Tongue (tissue), 2 donors: ENCODE measurements around the gene GPBAR1. TPM values are rescaled to one million over a fixed set of nuclear protein-coding genes. Genes with fewer than 3 reads are reported as not detected.
"Not testable (repeated sequence)": the region's sequence is repeated elsewhere in the genome, so short reads cannot be mapped to it uniquely, and the experiment has no call there.

Source experiments
- DNase-seq: peaks from one replicate; pipeline ENCODE4 v3.0.0-alpha.2; 2015
- total RNA-seq: library from RNA; depleted of rRNA; stranded (reverse); fragments of >200 nt; gene quantifications from one replicate; pipeline ENCODE4 v1.2.3, GENCODE V29; 2014

Gene GPBAR1
- total RNA-seq, 1 donor from 2014 or later = 0.92 TPM

- DNase-seq = peak; percentile 100
Measured at GRCh38 chr2:218269900-218270720, 9.3 kb downstream of the GPBAR1 start, which contains the start of the genes AAMP and PNKD. TSS of gene AAMP (minus strand) at chr2:218270137. CDS start at chr2:218270086, 51 bp downstream. TSS of gene PNKD (plus strand) at chr2:218270519. CDS start at chr2:218270536, 17 bp downstream.

DNA sequence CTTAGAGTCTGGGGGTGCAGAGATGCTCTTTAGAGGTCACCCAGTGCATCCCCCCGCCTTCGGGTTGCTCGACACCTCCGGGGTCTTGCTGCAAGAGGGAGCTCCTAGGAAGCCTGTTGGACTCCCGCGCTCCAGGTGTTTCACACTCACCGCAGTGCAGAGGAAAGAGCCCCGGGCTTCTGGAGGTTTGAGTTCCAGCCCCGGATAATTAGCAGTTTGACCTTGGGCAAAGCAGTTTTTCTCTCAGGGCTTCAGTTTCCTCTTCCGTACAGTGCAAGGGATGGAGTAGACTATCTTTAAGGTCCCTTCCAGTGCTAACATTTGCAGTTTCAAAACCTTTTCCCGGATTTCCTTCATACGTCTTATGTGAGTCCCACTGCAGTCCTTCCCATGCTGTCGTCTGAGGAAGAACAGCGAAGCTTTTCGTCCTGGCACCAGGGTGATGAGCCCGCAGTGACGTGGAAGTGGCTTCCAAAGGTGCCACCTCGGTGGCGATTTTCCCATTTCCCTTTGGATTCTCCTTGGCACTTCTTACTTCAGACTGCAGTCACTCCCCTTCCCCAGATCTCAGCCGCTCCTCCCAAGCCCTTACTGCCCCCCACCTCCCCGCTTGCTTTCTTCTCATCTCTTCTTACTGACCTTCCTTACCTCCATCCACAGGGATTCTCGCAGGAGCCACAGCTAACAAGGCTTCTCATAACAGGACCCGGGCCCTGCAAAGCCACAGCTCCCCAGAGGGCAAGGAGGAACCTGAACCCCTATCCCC, 10.1 kb downstream of the GPBAR1 start:
- DNase-seq = no peak

GRCh38 chr2:218271487-218271797, 10.6 kb downstream of the GPBAR1 start:
- DNase-seq = no peak

- DNase-seq = no peak
Measured at GRCh38 chr2:218271865-218272530, 11.2 kb downstream of the GPBAR1 start.

- peak; percentile 91 for DNase-seq
Measured at GRCh38 chr2:218272531-218273212, 11.9 kb downstream of the GPBAR1 start.

DNA sequence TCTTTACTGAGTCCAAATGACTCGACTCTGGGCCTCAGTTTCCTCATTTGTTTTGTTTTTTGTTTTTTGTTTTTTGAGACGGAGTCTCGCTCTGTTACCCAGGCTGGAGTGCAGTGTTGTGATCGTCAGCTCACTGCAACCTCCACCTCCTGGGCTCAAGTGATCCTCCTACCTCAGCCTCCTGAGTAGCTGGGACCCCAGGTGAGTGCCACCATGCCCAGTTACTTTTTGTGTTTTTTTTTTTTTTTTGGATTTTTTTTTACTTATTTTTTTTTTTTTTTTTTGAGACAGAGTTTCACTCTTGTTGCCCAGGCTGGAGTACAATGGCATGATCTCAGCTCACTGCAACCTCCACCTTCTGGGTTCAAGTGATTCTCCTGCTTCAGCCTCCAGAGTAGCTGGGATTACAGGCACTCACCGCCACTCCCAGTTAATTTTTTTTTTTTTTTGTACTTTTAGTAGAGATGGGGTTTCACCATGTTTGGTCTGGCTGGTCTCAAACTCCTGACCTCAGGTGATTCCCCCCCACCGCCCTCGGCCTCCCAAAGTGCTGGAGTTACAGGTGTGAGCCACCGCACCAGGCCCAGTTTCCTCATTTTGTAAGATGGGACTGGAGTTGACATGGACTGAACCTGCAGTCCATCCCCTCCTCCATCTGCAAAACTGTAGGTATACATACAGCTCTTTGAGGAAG, 12.5 kb downstream of the GPBAR1 start:
- not testable (repeated sequence) for DNase-seq

GRCh38 chr2:218273908-218274249, 13.1 kb downstream of the GPBAR1 start:
- DNase-seq = no peak

GRCh38 chr2:218274586-218274985, 13.8 kb downstream of the GPBAR1 start:
- no peak for DNase-seq

- DNase-seq = no peak
Measured at GRCh38 chr2:218275371-218276072, 14.7 kb downstream of the GPBAR1 start.

DNA sequence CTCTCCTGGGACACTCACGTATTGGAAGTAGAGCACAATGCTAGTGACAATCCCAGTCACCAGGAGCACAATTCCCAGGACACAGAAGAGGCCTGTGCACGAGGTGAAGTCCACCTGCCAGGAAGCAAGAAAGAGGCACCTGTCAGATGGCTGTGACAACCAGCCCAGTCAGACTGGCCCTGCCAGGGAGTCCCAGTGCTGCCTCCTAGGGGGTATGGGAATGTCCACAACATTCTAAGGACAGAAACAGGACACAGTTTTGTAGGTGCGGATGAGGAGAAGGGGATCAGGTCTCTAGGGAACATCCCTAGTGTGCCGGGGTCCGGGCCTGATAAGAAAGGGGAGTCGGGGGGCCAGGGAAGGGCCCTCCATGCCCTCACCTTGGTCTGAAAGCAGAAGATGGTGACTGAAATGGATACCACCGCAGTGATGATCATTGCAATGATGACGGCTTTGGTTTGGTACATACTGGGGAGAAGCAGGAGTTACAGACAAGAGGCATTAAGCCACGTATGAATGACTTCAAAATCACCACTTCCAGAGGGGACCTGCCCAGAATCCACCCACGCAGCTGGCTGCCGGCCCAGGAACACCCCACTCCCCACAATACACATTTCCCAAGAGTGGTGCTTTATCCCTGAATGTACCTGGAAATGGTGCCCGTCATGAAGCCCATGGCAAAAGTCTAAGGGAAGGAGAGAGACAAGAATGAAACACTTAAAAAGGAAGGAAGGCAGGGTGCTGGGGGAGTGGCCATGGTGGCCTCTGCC, 16.4 kb downstream of the GPBAR1 start:
- no peak for DNase-seq

GRCh38 chr2:218277921-218278320, 17.1 kb downstream of the GPBAR1 start:
- DNase-seq = no peak

GRCh38 chr2:218278531-218279360, 17.9 kb downstream of the GPBAR1 start:
- no peak for DNase-seq

GRCh38 chr2:218280260-218280870, 19.6 kb downstream of the GPBAR1 start:
- DNase-seq = no peak

- DNase-seq = no peak
Measured at GRCh38 chr2:218281449-218281848, 20.6 kb downstream of the GPBAR1 start.

- peak; percentile 84 for DNase-seq
Measured at GRCh38 chr2:218282173-218282991, 21.6 kb downstream of the GPBAR1 start.

DNA sequence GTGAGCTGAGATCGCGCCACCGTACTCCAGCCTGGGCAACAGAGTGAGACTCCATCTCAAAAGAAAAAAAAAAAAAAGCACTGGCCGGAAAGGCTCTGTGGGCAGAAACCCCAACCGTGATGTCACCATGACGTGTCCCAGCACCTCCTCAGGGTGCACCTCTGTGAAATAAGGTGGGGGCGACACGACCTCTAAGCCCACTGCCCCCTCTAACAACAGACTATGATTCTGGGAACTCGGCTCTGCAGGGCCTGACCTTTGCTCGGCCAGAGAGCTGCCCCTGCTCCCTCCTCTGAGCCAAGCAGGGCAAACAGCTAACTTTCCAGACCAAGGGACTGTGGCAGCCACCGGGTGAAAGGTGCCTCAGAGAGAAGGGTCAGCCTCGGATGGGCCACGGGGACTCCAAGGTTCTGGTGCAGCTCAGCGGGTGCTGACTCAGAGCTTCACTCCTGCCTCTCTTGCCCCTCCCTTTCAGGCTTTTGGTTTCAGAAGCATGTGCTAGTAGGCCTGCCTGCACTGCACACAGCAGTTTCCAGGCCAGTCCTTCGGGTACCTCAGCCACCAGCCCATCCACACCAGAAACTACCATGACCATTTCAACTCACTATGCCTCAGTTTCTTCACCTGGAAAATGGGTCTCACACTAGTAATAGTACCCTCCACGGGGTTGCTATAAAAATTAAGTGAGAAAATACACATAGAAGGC, 23.4 kb downstream of the GPBAR1 start:
- no peak for DNase-seq

DNA sequence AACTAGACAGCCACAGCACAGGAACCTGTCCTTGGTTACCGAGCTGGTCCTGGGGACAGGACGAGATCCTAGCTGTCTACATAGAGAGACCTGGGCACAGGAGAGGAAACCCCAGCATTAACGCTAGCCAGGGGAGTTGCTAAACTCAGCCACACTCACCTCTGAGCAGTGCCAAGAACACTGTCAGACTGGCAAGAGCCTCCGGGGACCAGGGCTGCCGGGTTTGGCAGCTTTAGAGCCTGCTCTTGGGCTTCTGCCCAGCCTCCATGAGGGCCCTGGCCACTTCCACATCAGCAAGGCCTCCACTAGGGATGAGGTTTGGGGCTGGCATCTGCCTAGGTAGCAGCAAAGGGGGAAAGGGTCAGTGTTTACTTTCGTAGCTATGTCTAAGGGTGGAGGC, 24.8 kb downstream of the GPBAR1 start:
- no peak for DNase-seq
